ENCODE measurements around the gene EXT2.

EXT2 gene

DNA sequence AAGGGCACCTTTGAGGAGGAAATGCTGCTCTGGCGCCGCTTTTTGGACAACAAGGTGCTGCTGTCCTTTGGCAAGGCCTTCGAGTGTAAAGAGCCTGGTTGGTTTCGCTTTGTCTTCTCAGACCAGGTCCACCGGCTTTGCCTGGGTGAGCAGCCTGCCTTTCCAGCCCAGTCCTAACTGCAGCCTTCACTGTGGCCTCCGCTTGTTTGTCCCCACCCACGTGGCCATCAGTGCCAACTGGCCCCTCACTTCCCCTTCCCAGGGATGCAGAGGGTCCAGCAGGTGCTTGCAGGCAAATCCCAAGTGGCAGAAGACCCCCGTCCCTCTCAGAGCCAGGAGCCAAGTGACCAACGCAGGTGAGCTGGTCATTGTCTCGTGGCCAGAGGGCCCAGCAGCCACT lies 12.0 kb upstream of the EXT2 start:
- no peak for DNase-seq (ENCODE audit: extremely low spot score, insufficient read length, low read depth)
- no peak for FAIRE-seq

DNA sequence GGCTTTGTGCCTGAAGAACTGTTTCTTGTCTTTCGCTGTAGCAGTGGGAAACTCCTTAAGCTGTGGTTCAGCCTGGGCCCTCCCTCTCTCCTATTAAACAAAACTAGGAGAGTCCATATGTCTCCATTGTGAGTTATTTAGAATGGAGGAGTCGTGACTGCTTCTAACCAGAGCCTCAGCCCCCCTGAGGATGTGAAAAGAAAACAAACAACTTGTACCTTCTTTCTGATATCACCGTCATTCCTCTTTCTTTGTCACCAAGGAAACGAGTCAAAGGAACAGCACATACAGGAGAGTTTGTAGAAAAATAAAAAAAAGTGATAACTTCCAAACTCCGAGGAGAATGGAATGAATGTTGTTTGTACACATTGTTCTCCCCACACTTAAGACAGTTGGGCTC lies 11.6 kb upstream of the EXT2 start:
- DNase-seq (ENCODE audit: extremely low spot score, insufficient read length, low read depth) (no peak), FAIRE-seq (no peak)

DNA sequence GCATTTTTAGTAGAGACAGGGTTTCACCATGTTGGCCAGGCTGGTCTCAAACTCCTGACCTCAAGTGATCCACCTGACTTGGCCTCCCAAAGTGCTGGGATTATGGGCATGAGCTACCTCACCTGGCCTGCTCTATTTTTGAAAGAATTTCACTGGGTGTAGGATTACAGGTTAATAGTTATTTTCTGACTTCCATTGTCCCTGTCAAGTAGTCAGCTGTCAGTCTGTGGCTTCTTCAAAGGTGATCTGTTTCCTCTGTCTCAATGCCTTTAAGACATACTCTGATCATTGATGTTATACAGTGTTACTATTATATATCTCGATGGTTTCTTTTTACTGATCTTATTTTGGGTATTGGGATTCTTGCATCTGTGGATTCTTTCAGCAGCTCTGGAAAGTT lies 10.1 kb upstream of the EXT2 start:
- FAIRE-seq, result no peak
- DNase-seq (ENCODE audit: extremely low spot score, insufficient read length, low read depth), result no peak

DNA sequence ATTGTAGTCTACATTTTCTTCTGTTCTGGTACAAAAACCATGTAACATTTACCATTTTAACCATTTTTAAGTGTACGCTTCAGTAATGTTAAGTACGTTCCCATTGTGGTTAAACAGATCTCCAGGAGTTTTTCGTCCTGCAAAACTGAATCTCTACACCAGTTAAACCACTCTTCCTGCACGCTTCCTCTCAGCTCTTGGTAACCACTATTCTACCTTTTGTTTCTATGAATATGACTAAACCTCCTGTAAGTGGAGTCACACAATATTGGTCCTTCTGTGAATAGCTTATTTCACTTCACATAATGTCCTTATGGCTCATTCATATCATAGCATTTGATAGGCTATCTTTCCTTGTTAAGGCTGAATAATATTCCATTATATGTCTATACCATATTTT lies 7.1 kb upstream of the EXT2 start:
- DNase-seq (ENCODE audit: extremely low spot score, insufficient read length, low read depth), result no peak
- FAIRE-seq, result no peak

DNA sequence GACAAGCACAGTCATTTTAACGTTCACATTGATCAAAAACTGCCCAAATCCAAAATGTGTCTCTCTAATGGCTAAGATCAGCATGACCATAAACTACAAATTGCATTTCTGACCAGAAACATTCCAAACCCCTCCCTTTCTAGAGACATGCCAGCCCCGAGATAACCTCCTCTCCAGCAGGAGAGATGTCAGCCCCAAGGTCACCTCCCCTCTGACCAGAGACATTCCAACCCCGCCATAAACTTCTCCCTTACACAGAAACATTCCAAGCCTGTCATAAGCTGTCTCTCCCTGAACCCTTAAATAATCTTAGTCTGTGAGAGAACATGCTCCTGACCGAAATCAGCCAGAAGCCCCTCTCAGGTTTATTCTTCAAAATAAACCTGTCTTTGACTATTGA lies 6.6 kb upstream of the EXT2 start:
- FAIRE-seq (no peak), DNase-seq (ENCODE audit: extremely low spot score, insufficient read length, low read depth) (no peak)

DNA sequence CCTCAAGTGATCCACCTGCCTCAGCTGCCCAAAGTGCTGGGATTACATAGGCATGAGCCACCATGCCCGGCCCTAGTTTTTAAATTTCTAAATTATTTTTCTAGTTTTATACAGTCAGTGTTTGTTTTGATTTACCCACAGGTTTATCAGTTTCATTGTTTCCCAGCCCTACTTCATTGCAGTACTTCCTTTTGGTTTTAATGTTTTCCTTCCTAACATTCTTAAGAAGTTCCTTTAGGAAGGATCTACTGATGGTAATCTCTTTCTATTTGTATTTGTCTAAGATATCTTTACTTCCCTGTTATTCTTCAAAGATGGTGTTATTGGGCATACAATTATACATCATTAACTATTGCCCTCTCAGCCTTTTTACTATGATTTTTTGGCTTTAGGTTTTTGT lies 4.9 kb upstream of the EXT2 start:
- no peak for FAIRE-seq

DNA sequence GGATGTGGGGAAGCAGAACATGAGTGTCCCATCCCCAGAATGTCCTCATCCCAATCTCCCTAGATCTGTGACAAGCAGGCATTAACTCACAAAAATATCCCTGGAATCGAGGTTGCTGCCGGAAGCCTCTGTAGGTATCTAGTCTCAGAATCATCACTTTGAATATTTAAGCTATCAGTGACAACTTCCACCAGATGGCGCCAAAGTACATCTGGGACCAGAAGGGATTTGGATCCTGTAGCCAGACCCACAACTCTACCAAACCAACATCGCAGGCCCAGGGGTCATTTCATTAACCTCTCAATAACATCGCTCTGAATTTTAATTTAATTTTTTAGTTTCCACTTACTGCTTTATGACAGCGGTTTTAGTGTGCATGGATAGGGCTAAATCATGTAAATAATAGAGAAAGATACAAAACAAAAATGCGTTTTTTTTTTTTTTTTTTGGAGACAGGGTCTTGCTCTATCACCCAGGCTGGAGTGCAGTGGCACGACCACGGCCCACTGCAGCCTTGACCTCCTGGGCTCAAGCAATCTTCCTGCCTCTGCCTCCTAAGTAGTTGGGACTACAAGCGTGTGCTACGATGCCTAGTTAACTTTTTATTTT lies 1.1 kb upstream of the EXT2 start:
- DNase-seq (ENCODE audit: extremely low spot score, insufficient read length, low read depth) (peak; percentile 46), FAIRE-seq (peak; percentile 88)

More for the DNA sequence above, 4.9 kb upstream of the EXT2 start:
- no peak for DNase-seq (ENCODE audit: extremely low spot score, insufficient read length, low read depth)

DNA sequence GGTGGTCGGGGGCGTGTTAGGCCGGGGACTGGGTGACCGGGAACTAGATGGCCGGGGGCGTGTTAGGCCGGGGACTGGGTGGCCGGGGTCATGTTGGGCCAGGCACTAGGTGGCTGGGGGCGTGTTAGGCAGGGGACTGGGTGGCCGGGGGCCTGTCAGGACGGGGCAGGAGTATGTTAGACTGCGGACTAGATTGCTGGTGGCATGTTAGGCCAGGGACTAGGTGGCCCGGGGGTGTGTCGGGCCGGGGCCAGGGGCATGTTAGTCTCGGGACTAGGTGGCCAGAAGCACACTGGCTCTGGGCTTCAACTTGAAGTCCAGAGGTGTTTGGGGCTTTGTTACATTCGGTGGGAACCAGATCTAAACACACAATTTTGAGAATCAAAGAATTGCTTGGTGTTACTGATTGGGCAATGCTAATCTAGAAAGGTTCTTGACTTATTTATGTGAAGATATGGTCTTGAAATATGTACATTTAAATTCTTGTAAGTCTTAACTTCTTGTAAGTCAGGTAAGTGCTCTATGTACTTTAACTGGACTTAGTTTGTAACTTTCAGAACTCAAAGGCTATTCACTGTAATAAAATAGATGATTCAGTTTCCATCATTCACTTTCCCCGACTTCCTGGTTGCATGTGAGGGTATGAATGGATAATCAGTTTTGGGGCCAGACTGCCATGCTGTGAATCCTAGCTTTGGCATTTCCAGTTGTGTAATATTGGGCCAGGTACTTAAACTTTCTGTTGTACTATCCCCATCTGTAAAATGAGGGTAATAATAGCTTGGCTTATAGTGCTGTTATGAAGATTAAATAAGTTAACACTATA lies 1.1 kb downstream of the EXT2 start:
- FAIRE-seq (no peak), DNase-seq (ENCODE audit: extremely low spot score, insufficient read length, low read depth) (no peak)

DNA sequence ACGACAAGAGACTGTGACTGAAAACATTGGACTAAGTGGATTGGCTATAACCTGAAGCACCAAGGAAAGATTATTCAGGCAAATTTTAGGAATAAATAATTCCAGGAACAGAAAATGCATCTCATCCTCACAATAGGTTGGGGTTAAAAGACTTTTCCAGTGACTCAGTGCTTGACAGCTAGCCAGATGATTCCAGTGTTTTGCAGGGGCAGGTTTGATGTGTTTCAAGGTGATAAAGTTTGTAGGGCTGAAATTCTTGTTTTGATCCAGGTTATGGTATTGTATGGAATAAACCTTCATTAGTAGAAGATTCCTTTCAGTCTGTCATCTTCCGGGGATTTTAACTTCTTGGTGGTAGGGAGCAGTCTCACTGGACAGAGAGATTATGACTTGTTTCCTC lies 2.3 kb downstream of the EXT2 start:
- no peak for FAIRE-seq
- DNase-seq (ENCODE audit: extremely low spot score, insufficient read length, low read depth), result no peak

DNA sequence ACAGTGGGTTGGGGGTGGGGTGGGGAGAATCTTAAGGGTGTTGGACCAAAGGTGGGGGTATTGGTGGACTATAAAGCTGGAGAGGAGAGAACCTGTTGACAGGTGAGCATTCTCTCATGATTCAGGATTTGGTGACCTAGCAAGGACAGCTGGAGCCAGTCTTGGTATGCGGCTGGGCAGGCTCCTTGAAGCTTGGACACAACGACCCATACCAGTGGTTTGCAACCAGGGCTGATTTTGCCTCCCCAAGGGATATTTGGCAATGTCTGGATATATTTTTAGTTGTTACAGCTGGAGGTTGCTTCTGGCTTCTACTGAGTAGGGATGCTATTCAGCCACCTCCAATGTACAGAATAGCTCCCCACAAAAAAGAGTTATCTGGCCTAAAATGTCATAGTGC lies 5.6 kb downstream of the EXT2 start:
- DNase-seq (ENCODE audit: extremely low spot score, insufficient read length, low read depth) (no peak), FAIRE-seq (no peak)

DNA sequence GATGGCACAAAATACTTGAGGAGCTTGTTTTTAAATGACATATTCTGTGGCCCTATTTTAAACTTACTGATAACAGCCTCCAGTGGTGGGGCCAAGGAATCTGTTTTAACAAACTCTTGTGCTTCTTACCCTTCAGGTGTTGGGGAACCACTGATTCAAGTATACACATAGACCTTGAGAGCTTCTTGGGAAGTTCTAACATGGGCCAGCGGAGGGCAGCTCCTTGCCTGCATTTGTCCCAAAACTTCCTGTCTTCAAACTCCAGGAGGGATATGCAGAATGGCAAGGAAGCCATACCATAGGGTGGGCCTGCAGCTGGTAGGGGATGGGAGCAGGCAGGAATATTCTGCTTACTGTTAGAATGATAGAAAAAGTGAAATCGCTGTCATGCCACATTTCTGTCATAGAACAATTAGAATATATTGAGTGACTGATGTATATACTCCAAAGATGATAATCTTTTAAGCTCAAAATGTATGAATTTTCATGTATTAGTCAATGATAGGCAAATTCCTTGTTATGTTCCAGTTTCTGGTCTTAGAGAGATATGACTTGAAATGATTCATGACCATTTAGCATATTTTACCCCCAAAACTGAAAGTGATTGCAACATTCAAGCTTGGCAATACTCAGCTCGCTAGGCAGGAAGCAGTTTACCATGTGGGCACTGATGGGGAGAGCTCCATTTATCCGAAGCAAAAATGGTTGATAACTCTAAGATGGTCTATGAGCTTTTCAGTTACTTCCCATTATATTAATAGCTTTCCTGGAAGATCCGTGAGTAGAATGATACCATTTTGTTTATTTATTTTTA lies 9.2 kb downstream of the EXT2 start:
- no peak for FAIRE-seq

DNA sequence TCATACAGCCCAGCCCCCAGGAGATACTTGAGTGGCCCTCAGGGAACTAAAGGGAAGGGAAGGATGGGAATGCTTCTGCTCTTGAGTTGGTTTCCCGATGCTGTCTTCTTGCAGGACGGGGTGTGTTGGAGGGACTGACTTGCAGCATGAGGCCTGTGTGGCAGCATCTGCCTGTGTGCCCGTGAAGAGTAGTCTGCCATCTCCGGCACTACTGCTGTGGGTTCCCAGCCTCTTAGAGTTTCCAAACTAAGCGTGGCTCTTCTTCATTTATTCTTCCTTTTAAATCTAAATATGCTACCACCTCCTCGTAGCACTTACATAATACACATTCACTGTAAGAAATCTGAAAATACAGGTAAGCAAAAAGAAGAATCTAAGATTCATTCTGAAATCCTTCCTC lies 12.8 kb downstream of the EXT2 start:
- no peak for FAIRE-seq

More for the DNA sequence above, 9.2 kb downstream of the EXT2 start:
- no peak for DNase-seq (ENCODE audit: extremely low spot score, insufficient read length, low read depth)

DNA sequence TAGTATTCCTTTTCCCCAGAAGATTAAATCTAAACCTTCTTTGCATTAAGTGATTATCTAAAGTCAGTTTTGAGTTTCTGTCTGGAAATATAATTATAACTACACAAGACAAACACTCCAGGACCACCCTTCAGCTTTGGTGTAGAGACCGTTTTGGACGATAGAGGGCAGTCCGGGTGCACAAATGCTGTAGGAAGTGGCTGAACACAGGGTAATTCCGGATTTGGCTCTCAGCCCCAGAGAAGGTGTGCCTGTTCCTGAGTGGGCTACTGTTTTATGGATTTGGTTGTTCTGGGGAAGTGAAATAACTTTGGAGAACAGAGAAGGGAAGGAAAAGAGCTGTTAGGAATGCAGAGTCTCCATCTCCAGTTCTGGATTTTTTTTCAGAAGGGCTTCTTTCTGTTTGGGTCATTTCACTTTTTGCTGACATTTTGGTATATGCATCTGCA lies 14.8 kb downstream of the EXT2 start:
- peak; percentile 90 for FAIRE-seq
- DNase-seq (ENCODE audit: extremely low spot score, insufficient read length, low read depth), result peak; percentile 29

More for the DNA sequence above, 12.8 kb downstream of the EXT2 start:
- no peak for DNase-seq (ENCODE audit: extremely low spot score, insufficient read length, low read depth)

DNA sequence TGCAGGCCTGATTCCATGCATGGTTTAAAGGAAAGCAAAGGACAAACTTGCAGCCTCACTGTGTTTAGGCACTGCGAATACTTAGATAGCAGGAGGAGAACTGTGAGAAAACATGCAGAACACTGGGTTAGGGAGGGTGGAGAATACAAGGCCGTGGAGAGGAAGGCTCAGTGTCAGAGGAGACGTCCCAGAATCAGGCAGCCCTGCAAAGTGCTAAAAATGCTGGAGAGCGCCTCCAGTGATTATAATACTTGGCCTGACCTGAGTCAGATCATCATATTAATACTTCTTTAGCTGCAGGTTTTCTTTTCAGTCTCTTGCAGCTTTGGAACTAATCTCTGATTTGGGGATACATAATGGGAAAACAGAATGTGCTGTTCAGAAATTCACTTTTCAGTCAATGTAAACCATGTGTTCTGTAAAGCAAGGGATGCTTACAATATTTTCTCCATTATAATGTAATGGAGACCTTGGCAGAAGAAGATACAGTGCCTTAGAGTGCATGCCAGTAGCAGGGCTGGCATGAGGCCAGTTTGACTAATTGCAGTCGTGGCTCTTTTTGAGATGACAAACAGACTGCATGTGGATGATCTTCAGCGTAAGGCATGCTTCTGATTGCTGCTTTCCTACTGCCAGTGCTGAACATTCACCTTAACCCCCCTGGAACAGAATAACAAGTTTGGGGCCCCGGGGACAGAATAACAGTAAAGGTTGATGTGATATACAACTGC lies 16.8 kb downstream of the EXT2 start:
- DNase-seq (ENCODE audit: extremely low spot score, insufficient read length, low read depth), result no peak
- no peak for FAIRE-seq

DNA sequence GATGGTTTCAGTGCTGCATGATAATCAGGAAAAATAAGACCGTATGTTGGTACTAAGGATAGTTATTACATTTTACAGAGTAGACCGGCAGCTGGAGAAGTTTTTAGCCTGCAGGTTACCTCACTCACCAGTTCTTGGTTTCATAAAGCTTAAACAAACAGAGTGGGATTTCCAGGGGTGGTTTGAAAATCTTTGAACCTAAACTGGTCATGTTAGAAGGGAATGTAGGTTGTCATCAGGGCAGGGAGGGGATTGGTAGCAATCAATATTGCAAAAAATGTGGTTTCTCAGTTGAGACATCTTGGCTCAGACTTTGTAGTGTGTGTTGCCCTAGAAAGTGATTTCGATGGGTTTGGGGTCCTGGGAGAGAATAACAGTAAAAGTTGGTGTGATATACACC lies 17.5 kb downstream of the EXT2 start:
- DNase-seq (ENCODE audit: extremely low spot score, insufficient read length, low read depth), result no peak
- no peak for FAIRE-seq

DNA sequence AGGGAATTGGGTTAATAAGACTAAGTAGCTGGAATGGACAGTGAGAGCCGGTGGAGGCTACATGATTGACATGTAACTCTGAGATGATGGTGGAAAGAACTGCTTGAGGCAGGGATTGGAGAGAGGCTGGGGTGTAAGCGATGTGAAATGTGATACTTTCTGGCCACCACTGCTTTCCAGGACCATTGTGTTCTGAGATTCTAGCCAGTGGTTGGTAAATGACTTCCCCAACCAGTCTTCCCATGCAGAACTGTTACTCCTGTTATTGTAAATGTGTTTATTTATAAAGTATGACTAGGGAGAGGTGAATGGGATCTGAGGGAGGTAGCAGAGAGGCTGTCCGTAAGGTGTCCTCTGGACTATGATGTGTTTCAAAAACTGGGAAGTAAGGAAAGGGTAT lies 18.1 kb downstream of the EXT2 start:
- no peak for FAIRE-seq

DNA sequence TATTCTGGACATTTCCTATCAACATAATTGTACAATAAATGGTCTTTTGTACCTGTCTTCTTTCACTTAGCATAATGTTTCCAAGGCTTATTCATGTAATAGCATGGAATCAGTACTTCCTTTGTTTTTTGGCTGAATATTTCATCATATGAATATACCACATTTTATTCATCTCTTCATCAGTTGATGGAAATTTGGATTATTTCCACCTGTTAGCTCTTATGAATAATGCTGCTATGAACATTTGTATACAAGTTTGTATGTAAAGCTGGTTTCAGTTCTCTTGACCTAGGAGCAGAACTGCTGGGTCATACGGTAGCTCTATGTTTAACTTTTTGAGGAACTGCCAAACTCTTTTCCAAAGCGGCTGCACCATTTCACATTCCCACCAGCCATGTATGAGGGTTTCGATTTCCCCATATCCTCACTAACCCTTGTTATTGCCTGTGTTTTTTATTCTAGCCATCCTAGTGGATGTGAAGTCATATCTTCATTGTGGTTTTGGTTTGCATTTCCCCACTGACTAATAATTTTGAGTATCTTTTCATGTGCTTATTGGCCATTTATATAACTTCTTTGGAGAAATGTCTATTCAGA lies 20.9 kb downstream of the EXT2 start:
- FAIRE-seq (no peak), DNase-seq (ENCODE audit: extremely low spot score, insufficient read length, low read depth) (no peak)

More for the DNA sequence above, 18.1 kb downstream of the EXT2 start:
- DNase-seq (ENCODE audit: extremely low spot score, insufficient read length, low read depth), result no peak

DNA sequence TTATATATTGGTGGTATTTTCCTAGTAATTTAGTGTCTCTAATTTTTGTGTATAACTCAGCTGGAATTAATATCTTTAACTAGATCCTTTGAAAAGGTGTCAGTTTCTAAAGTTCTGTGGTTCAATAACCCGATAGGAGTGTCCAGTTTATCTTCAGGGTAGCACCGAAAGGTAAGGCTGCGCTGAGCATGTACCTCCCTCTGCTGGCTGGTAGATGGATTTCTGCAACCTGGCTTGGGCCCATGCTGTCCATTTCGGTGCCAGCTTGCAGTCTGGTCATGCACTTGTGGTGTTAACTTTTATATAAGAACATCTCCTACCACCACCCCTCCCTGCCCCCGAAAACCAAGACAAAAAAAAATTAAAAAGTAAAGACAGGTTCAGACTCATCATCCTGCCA lies 24.7 kb downstream of the EXT2 start:
- DNase-seq (ENCODE audit: extremely low spot score, insufficient read length, low read depth), result no peak
- no peak for FAIRE-seq

DNA sequence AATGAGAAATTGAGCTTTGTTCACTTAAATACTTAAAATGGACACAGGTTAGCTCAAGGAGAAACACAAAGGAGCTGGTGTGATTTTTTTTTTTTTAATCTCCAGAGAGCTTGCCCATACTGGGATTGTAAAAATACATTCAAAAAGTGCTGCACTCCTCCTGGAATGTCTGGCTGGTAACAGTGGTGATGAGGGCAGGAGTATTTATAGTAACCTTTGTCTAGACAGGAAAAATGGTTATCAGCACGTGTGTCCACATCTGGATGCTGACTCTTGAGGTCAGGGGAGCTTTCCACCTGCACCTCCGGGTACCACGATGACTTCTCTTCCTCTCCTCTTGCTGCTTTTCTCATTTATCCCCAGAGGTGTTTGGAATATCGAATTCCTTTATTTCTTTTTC lies 30.1 kb downstream of the EXT2 start:
- FAIRE-seq, result no peak
- DNase-seq (ENCODE audit: extremely low spot score, insufficient read length, low read depth), result no peak

DNA sequence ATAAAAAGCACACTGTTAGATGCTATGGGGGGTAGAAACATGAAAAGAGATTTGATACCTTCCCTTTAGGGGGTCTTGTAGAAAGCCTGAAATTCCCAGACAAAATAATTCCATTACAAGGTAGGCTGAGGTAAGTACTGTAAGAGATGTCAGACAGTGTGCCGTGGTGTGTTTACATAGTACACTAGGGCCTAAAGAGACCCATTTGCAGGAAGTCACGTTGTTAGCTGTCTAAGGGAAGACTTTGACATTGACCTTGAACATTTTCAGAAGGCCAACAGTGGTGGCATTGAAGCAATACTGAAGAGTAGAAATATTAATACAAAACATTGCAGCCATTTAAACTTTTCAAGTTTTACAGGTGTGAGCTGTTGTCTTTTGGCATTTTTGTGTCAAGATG lies 30.8 kb downstream of the EXT2 start:
- FAIRE-seq, result no peak

More for the DNA sequence above, 30.8 kb downstream of the EXT2 start:
- no peak for DNase-seq (ENCODE audit: extremely low spot score, insufficient read length, low read depth)

Measured in GM18507 (cell line).